ENCODE data around the gene TMEM11.
"Not testable (repeated sequence)": the region's sequence is repeated elsewhere in the genome, so short reads cannot be mapped to it uniquely, and the experiment has no call there.

The TMEM11 gene

DNA sequence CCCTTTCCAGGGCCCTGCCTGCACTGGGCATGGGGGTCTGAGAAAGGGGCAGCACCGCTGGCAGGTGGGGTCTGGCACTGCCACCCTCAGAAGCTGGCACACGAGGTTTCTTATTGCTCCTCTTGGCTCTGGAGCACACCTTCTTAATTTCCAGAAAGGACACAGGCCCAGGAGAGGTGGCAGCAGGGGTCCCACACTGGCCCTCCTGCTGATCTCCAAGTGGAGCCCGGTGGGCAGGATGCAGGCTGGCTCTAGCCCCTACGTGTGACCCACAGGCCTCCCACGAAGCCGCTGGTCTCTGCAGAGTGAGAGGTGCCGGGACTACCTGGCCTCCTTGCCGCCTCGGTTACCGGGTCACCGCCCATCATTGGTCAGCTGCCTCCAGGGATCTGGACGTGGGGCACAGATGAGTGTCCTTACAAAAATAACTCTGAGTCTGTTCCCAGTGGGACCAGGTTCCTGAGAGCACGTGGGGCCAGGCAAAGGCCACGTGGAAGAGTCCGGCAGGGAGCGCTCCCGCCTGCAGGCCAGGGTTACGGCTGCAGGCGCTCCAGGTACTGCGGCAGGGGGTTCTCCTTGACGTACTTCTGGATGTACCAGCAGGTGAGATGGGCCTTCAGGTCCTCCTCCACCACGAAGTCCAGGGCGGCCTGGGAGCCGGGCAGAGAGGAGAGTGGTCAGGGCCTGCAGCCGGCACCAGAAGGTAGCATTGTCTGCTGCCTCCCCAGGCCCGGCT lies 29.0 kb upstream of the TMEM11 start:
- DNase-seq (ENCODE audit: insufficient read length, low spot score), result no peak
- peak; percentile 40 for FAIRE-seq

DNA sequence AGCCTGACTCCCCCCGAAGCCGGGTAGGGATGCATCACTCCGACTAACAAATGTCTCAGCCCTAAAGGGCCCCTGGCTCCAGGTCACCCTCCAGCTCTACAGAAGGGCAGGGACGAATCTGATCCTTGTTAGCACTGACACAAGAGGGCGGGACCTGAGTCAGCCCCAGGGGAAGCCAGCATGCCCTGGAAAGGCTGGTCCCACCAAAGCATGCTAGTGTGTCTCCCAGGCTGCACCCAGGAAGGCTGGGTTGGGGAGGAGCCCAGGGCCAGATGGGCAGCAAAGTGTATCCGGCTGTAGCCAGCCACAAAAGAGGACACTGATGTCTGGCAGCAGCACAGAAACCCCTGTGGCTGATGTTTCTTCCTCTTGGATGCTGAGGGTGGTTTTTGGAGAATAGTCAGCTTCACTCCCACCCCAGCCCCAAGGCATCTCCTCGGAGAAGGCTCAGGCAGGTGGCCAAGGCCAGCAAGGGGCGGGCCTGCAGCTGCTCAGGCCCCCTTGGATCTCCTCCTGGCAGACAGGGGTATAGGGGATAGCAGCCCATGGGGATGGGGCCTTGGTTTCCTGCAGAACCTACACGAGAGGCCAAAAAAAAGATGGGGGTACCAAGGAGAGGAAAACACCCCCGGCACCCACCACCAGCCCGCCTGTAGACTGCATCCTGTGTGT lies 28.2 kb upstream of the TMEM11 start:
- FAIRE-seq, result peak; percentile 82
- no peak for DNase-seq (ENCODE audit: insufficient read length, low spot score)

DNA sequence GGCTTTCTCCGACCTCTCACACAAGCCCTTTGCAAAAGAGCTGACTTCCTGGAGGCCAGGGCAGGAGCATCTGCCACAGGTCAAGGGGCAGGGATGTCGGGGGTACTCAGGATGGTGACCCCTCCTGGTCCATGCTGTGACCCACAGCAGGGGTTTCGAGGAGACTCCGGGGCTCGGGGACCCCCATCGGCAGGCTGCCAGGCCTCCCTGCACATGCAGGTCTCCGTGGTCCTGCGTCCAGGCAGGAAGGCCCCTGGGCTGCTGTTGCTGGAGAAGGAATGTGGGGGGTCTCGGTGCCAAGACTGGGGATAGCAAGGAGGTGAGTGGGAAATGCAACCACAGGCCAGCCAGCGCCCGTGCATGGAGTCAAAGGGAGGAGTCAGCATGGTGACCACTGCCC lies 27.6 kb upstream of the TMEM11 start:
- FAIRE-seq (no peak), DNase-seq (ENCODE audit: insufficient read length, low spot score) (no peak)

DNA sequence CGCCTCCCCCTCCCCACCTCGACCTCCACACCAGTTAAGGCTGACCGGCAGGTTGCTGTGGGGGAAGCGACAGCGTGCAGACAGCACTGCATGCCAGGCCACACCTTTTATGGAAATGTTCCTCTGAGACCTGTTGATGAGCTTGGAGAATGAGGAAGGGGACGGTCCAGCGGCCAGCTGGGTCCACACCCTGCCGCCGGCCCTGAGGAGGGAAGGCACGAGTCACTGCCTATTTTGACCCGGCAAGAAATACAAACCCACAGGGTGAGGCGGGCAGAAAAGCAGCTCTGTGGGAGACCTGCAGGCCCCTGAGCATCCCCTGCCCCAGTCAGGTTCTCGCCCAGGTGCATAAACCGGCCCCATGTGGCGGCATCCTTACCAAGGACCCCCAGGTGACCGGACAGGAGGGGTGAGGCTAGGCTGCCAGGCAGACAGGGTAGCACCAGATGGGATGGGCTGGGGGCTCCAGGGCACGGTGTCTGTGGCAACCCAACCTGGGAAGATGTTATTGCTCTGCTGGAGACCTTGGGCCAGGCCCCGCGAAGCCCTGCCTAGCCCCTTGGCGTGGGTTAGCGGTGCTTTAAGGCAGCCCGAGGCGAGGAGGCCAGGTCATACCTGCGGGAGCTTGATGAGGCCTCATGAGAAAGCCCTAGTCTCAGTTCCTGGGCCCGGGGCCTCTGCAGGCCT lies 26.6 kb upstream of the TMEM11 start:
- DNase-seq (ENCODE audit: insufficient read length, low spot score) (no peak), FAIRE-seq (peak; percentile 77)

DNA sequence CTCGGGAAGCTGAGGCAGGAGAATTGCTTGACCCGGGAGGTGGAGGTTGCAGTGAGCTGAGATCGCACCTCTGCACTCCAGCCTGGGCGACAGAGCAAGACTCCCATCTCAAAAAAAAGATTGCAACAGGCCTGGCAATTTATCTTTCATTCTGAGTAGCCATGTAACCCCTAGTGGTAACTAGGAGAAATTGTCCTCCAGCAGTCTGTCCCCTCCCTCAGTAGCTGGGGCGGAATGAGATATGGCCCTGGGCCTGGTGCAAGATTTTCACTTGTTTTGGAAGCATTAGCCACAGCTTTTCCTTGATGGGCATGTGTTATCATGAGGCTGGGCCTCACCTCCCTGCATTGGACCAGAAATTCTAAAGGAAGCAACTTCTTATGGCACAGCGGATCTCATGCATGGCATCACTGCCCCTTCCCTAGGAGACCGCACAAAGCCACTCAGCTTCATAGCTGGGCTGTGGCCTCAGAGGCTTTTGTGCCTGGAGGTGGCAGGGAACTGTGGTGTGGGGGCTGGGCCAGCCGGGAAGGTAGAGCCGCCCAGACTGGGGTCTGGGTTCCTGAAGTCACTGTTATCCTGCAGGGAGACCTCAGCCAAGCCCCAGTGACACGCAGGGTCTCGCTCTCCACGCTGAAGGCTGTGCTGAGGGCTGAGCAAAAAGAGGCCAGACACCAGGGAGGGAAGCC lies 25.9 kb upstream of the TMEM11 start:
- DNase-seq (ENCODE audit: insufficient read length, low spot score), result peak; percentile 67
- peak; percentile 84 for FAIRE-seq

DNA sequence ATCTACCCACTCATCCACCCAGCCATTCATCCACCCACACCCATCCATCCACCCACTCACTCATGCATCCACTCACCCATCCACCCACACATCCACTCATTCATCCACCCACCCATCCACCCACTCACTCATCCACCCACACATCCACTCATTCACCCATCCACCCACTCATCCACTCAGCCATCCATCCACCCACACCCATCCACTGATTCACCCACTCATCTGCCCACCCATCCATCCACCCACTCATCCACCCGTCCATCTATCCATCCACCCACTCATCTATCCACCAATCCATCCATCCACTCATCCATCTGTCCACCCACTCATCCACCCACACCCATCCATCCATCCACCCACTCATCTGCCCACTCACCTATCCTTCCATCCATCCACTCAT lies 22.0 kb upstream of the TMEM11 start:
- FAIRE-seq (peak; percentile 98), DNase-seq (ENCODE audit: insufficient read length, low spot score) (no peak)

DNA sequence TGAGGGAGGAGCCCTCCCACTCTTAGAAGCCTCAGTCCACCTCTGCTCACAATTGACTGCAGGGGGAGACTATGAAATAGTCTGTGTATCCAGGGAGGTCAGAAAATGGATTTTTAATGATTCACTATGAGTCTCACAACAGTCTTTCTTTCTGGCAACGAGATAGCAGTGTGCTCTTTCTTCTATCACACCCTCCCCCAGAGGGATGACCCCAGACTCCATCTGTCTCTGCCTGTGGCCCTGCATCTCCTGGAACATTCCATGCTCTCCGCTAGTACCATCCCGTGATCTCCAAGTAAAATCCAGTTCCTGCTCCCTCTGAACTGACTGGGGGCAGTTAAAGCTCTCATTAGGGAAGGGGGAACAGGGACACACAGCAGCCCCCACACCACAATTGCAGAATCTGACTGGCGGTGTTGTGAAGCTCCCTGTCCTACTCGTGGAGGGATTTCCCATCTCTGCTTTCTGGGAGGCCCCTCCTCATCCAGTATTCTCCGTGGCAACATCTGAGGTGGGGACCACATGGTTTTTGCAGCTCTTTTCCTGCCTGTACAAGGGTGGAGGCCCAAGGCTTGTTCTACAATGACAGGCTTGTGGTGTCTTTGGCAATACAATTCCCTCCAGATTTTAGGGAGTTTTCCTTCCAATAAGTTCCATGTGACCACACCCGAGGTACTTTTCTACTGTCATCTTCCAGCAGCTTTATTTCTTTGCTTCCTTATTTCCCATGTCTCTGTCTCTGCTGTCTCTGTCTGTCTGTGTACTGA lies 19.8 kb upstream of the TMEM11 start:
- FAIRE-seq, result peak; percentile 87
- no peak for DNase-seq (ENCODE audit: insufficient read length, low spot score)

DNA sequence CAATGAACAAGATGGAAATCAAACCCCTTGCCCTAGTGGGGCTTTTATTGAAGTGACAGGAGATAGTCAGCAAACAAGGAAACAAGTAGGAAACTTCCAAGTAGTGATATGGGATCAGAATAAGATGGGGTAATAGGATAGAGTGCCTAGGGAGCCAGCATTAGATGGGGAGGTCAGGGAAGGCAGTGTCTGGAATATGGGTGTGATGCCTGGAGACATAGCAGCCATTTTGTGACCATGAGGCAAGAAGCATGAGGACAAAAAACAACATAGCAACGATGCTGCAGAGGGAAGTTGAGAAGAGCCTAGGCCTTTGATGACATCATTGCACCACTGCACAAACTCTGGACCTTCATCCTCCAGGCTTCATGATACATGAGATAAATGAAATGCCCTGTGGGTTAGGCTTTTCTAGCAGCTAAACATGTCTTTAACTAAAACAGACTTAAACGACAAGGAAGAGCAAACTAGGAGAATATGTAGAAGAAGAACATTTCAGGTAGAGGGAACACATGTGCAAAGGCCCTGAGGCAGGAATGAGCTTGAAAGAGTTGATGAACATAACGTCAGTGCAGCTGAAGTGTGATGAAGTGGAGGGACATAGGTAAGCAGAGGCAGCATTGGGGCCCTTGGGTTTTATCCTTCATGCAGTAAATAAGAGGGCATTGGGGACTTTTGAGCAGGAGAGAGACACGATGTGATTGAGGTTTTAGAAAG lies 18.2 kb upstream of the TMEM11 start:
- peak; percentile 87 for FAIRE-seq
- DNase-seq (ENCODE audit: insufficient read length, low spot score), result no peak

DNA sequence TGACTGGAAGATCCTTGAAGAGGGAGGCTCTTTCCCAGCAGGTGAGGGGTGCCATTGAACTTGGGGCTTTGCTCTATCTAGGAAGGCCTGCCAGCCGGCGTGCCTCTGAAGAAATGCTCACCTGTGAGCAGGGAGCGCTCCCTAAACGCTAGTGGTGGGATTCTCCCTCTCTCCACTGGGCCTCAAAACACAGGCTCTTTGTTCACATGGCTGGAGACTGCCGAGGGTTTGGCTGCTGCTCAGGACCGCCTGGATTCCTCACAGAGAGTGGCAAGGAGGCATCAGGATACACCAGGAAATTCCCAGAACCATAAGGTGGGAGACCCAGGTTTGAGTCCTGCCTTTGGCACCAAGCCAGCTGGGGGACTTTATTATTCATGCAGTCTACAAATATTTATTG lies 17.6 kb upstream of the TMEM11 start:
- no peak for FAIRE-seq

DNA sequence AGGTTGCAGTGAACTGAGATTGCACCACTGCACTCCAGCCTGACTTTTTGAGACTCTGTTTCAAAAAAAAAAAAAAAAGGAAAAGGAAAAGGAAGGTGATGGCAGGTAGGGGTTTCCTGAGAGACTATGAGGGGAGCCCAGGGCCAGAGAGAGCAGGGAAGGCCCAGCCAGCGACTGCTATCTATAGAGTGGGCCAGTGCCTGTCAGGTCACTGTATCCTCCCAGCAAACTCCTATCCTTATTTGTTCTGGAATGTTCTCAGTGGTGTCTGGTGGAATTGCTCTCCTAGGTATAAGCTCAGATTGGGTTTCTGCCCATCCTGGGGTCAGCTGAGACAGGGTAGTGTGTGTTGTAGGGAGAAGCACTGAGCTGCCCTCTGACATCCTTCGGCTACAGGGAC lies 14.9 kb upstream of the TMEM11 start:
- FAIRE-seq (peak; percentile 55), DNase-seq (ENCODE audit: insufficient read length, low spot score) (no peak)

More for the DNA sequence above, 17.6 kb upstream of the TMEM11 start:
- no peak for DNase-seq (ENCODE audit: insufficient read length, low spot score)

DNA sequence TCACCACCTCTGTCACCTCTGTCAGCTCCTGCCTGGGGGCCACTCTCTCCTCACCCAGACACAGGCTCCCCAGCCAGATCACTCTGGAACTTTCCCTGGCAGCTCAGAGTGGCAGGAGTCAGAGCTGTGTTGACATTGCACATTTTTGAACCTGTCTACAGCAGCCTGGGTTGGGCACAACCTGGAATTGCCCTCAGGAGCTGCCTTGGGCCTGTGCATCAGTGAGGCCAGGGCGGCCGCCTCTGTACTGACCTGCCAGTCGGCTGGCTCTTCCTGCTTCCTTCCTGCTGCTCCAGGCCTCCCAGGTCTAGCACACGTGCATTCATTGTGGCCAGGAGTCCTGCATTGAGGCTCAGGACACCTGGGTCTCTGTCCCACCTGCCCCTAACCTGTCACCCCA lies 14.2 kb upstream of the TMEM11 start:
- peak; percentile 78 for FAIRE-seq

DNA sequence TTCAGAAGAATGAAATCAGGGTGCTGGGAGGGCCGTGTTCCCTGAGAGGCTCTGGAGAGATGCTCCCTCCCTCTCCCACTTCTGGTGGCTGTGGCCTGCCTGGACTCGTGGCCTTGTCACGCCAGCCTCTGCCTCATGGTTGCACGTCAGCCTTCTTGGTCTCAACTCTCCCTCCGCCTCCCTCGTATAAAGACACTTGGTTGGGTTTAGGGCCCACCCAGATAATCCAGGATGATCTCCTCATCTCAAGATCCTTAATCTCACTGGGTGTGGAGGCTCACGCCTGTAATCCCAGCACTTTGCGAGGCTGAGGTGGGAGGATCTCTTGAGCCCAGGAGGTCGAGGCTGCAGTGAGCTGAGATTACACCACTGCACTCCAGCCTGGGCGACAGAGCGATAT lies 13.3 kb upstream of the TMEM11 start:
- not testable (repeated sequence) for DNase-seq (ENCODE audit: insufficient read length, low spot score)
- FAIRE-seq, result peak; percentile 76

More for the DNA sequence above, 14.2 kb upstream of the TMEM11 start:
- DNase-seq (ENCODE audit: insufficient read length, low spot score), result no peak

DNA sequence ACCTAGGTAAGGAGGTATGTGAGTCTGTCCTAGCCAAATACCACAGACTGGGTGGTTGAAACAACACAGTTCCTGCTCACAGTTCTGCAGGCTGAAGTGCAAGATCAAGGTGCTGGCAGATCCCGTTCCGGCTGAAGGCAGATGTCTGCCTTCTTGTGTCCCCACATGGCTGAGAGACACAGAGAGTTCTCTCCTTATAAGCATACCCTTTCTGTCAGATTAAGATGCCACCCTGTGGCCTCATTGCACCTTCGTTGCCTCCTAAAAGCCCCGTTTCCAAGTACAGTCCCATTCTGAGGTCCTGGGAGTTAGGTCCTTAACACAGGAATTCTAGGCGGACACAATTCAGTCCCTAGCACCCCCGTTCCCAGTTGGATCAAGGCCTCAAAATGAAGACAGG lies 9.1 kb upstream of the TMEM11 start:
- FAIRE-seq (peak; percentile 76), DNase-seq (ENCODE audit: insufficient read length, low spot score) (no peak)

DNA sequence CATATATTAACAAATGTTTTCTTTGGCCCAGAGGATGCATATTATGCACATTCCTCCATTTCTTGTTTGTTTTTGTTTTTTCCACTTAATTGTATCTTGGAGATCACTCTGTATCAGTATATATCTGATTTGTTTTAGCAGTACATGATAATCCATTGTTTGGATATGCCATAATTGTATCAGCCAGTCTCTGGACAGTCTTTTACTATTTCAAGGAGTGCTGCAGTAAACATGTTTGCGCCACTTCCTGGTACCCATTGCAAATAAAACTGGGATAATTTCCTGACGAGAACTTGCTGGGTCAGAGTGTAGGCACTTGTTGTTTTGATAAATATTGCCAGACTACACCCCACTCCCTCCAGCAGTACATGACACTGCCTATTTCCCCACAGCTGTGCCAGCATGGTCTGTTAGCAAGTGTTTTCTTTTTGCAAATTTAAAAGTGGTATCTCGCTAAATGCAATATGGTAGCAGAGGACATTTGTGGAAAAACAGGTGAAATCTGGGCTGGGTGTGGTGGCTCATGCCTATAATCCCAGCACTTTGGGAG lies 4.9 kb upstream of the TMEM11 start:
- DNase-seq (ENCODE audit: insufficient read length, low spot score), result no peak
- FAIRE-seq, result peak; percentile 66

DNA sequence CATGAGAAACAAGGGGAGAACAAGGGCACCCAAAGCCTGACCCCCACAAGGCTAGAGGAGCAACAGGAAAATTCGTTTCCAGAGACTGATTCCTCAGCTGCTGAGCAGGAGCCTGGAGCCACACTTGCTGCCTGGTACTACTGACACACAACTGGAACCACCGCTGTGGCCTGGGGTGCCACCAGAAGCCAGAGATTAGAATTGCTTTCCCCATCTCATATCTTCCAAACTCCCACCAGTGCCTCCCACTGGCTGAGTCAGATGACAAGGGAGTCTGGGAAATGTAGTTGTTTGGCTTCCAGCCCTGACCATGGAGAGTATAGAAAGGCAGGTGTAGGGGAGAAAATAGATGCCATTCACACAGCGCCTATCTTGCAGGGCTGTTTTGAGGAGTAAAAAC lies 4.1 kb upstream of the TMEM11 start:
- FAIRE-seq (peak; percentile 48), DNase-seq (ENCODE audit: insufficient read length, low spot score) (peak; percentile 59)

DNA sequence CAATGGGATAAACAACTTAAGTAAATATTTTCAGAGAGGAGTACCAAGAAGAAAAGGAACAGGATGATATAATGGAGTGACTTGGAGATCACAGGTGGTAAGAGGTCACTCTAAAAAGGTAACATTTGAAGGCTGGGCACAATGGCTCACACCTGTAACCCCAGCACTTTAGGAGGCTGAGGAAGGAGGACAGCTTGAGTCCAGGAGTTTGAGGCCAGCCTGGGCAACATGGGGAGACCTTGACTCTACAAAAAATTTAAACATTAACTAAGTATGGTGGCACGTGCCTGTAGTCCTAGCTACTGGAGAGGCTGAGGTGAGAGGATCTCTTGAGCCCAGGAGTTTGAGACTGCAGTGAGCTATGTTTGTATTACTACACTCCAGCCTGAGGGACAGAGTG lies 3.4 kb upstream of the TMEM11 start:
- FAIRE-seq, result peak; percentile 16
- DNase-seq (ENCODE audit: insufficient read length, low spot score), result no peak

DNA sequence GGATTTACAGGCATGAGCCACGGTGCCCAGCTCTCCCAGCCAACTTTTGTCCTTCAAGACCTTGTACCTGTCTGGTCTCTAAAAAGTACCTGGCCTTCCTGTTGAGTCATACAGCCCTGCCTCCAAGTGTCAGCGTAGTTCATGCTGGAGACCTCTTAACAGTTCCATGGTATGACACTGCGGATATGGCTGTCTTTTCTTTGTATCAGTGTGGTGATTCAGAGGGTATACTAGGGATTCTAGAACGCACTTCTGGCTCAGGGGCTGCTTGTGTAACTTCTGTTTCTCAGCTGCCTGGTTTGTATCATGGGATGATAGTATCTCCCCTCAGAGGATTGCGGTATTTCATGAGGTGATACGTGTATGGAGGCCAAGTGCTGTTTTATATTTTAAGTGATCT lies 2.0 kb upstream of the TMEM11 start:
- no peak for DNase-seq (ENCODE audit: insufficient read length, low spot score)
- FAIRE-seq, result peak; percentile 62

DNA sequence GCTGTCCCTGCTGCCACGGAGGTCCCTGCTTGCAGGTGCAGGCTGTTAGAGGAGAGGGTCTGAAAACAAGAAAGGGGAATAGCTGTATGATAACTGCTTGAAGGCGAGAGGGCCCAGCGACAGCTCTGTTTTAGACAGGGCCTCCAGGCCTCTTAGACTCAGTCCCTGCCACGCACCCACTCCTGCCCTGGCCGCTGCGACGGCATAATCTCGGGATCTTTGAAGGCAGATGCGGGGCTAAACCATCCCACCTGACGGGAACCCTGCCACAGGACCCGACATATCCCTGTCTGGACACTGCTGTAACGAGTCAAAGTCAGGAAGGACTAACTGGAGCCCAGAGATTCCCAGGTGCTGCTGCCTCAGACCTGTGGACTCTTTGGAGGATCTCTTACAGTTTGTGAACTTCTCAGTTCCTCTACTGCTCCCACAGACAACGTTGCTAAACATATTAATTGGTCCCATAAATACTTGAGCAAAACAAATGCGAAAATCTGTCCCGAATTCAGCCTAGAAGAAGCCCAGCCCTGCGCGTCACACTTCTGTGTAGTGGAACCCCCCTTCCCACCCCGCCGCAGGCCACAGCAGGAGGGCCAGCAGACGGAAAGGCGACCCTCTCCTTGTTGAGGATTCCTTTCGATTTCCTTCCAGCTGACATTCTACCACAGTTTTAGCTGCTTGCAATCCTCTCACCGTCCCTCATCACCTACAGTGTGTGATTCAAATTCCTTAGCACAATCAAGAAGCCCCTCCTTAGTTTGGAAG lies 998 bp upstream of the TMEM11 start:
- peak; percentile 23 for FAIRE-seq

DNA sequence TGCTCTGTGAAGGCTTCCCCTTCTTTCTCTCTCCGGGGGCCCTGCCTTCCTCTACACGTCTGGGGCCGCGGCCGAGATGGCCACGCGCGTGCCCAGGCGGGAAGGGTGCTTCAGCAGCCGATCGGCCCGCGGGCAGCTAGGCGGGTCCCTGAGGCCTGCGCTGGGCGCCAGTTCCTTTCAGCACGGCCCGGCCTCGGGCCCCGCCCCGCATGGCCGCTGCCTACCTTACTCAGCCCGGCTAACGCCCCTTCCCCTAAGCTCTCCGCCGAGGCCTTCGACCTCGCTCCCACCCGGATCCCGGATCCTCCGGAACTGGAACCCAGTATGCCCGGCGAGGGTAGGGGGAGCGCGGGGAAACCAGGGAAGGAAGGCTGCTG lies 335 bp downstream of the TMEM11 start:
- FAIRE-seq, result no peak

More for the DNA sequence above, 998 bp upstream of the TMEM11 start:
- peak; percentile 62 for DNase-seq (ENCODE audit: insufficient read length, low spot score)

More for the DNA sequence above, 335 bp downstream of the TMEM11 start:
- DNase-seq (ENCODE audit: insufficient read length, low spot score), result no peak

Measured in HTR-8/SVneo (cell line).